Omental fat pad (tissue), 4 donors: ENCODE results near the gene TMEM132C. TPM values are rescaled to one million over a fixed set of nuclear protein-coding genes. Genes with fewer than 3 reads are reported as not detected.

Experiments used
- ATAC-seq: fragments of 150-250 bp; one replicate; pipeline ENCODE4 v1.9.1; 2016; ENCODE audit warnings: mild to moderate bottlenecking, moderate library complexity; ENCODE audit not compliant: low FRiP score
- DNase-seq: peaks from one replicate; pipeline ENCODE4 v3.0.0-alpha.2; 2019; ENCODE audit warnings: low spot score
- total RNA-seq, 4 donors: library from RNA; depleted of rRNA; stranded (reverse); fragments of >200 nt; gene quantifications; one replicate each; pipeline ENCODE4 v1.1.0, GENCODE V29; 2016
- TF ChIP-seq, protein P1 (sequence below), 3 donors: fragments of 450-650 bp; IDR thresholded peaks; one replicate each; pipeline ENCODE4 v1.5.1; 2016 to 2017; ENCODE audit warnings: antibody characterized with exemption in 3 of 3, mild to moderate bottlenecking in 3 of 3, moderate library complexity in 2 of 3

Gene TMEM132C
- total RNA-seq, 4 donors from 2014 or later, result 15.6 to 109 (median 44.9) TPM

DNA sequence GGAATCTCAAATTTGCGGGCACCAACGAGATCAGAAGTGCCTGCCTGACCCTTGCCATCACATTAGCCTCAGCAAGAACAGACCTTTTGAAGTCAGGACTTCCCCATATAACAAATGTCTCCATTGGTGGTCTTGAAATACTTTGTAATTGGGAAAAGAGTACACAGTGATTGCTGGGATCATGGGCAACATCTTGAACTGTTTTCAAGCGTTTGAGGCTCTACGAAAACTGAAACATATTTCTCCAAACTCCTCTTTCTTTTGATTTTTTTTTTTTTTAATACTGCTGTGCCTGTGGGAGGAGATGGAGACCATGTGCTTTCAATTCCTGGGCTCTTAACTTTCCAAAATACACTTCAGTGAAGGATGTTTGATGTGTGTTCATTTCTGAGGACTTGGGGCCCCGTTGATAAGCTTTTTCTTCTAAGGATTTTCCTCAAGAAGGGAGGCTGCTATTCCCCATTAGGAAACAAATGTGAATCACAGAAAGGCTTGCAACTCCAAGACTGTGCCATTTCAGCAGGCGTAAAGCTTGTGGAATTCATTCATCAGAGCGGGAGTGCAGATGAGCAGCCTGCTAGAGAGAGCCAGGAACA is 94.5 kb downstream of the TMEM132C start:
- TF ChIP-seq, protein P1, sequence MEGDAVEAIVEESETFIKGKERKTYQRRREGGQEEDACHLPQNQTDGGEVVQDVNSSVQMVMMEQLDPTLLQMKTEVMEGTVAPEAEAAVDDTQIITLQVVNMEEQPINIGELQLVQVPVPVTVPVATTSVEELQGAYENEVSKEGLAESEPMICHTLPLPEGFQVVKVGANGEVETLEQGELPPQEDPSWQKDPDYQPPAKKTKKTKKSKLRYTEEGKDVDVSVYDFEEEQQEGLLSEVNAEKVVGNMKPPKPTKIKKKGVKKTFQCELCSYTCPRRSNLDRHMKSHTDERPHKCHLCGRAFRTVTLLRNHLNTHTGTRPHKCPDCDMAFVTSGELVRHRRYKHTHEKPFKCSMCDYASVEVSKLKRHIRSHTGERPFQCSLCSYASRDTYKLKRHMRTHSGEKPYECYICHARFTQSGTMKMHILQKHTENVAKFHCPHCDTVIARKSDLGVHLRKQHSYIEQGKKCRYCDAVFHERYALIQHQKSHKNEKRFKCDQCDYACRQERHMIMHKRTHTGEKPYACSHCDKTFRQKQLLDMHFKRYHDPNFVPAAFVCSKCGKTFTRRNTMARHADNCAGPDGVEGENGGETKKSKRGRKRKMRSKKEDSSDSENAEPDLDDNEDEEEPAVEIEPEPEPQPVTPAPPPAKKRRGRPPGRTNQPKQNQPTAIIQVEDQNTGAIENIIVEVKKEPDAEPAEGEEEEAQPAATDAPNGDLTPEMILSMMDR (IDR thresholded peaks at IDR 0.05), result no peak
- DNase-seq, result no peak

DNA sequence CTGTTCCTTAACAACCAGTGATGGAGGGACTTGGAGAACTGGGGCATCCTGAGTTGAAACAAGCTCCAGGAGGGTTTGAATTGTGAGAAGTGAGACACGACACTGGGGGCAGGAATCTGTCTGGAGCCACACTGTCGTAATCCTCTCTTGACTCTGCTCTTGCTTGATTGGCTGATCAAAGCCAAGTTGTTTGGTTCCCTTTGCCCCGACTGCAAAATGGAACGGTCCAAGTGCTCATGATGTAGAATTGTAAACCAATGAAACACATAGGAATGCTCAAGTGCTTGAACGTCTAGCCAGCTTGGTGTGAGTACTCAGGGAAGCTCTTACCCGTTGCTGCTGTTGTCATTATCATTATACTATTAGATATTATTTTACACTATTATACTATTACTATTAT is 98.1 kb downstream of the TMEM132C start:
- no peak for ATAC-seq
- no peak for DNase-seq
- TF ChIP-seq, protein P1 (IDR thresholded peaks at IDR 0.05), result no peak

More for the DNA sequence above, 94.5 kb downstream of the TMEM132C start:
- ATAC-seq, result no peak

DNA sequence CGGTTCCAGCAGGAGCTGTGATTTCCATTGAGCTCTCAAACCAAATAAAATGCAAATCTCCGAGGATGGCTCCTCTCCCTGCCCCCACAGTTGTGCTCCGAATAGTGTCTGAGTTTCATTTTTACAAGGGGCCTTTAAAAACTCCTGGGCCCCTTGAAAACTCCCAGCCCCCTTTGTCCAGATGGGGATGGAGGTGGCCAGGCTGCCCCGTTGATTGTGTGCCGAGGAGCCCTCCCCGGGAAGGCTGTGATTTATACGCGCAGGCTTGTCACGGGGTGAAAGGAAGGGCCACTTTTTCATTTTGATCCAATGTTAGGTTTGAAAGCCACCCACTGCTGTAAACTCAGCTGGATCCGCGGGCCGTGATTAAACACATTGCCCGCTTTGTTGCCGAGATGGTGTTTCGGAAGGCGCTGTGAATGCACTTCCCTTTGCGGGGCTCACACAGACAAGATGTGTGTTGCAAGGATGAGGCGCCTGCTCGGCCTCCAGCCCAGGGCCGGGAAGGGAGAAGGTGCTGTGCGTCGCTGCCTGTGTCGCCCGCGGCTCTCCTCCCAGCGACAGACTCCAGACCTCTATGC is 98.8 kb downstream of the TMEM132C start:
- TF ChIP-seq, protein P1 (IDR thresholded peaks at IDR 0.05), result no peak
- ATAC-seq (peak; percentile 42), DNase-seq (no peak)

DNA sequence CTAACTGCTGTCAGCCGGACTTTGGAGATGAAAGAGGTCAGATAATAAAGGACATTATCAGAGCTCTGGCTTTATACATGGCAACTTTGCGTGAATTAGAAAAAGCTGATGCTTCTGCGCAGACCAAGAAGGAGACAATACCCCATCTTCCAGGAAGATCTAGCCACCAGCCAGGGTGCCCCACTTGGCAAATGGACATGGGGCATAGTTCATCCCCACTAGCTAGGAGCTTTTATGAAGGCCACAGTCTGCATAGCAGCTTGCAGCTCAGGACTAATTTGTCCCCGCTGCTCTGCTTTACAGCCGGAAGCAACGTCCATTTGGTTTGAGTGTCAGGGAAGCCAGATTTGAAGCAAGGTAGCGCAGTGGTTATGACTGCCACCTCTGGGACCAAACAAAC is 101.0 kb downstream of the TMEM132C start:
- ATAC-seq, result no peak
- TF ChIP-seq, protein P1 (IDR thresholded peaks at IDR 0.05), result no peak
- no peak for DNase-seq

DNA sequence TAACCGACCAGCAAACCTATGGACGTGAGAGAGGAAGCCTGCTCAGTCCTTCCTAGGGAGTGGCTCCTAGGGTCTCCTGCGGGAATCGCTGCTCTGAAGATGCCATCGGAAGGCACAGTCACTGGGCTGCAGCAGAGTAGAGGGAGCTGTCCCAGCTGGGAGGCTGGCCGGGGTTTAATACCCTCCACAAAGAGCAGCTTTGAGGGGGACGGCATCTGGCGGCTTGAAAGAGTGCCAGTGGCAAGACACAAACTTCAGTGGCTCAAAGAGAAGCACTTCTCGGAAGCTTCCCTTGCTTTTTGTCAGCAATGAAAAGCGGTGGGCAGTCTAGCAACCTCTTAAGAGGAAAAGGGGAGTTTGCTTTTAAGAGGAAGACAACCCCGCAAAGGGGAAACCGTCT is 114.6 kb downstream of the TMEM132C start:
- no peak for DNase-seq
- no peak for ATAC-seq
- TF ChIP-seq, protein P1 (IDR thresholded peaks at IDR 0.05), result no peak

DNA sequence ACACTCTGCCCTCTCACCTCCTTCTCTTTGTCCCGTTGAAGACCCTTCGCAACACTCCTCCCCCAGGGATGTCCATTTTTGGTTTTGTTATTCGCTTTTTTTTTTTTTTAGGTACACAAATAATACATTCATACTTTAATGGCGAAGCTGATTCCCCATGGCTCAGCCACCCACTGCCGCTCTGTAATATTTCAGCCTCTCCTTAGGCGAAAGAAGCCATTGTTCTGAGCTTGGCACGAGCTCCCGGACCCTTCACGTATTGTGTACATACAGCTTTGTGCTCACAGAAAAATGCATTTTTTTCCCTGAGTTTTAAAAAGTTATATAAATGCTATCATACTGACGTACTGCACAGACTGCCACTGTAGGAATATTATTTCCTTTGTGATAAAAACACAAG is 115.0 kb downstream of the TMEM132C start:
- ATAC-seq (no peak), DNase-seq (no peak)
- TF ChIP-seq, protein P1 (IDR thresholded peaks at IDR 0.05), result no peak

DNA sequence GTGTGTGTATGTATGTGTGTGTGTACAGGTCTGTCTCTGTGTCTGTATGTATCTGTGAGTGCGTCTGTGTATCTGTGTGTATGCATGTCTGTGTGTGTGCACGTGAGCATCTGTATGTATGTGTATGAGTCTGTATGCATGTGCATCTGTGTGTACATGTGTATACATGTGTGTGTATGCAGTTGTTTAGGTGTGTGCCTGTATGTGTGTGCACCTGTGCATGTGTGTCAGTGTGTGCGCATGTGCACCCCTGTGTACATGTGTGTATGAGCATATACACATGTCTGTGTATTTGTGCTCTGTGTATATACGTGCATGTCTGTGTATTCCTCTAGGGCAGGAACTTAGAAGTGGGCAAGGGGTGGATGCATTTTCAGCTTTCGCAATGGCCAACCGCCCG is 116.0 kb downstream of the TMEM132C start:
- DNase-seq (no peak), ATAC-seq (no peak)
- TF ChIP-seq, protein P1 (IDR thresholded peaks at IDR 0.05), result no peak
